Thyroid gland (tissue), 4 donors: ENCODE data around the gene CPXM1.

Experiments
- CTCF ChIP-seq, 6 experiments: fragments of 200-600 bp in 3 of 6; fragments of 450-650 bp in 3 of 6; sonication (generic) in 3 of 6; IDR thresholded peaks; one replicate each; pipeline ENCODE4 v1.5.1; 2016 to 2019; ENCODE audit warnings: antibody characterized with exemption in 6 of 6, mild to moderate bottlenecking in 2 of 6, inconsistent platforms in 1 of 6, moderate library complexity in 1 of 6
- POLR2A ChIP-seq, 2 donors: fragments of 450-650 bp; IDR thresholded peaks; one replicate each; pipeline ENCODE4 v1.6.1; 2017; ENCODE audit warnings: antibody characterized with exemption in 2 of 2, mild to moderate bottlenecking in 2 of 2, moderate library complexity in 1 of 2

DNA sequence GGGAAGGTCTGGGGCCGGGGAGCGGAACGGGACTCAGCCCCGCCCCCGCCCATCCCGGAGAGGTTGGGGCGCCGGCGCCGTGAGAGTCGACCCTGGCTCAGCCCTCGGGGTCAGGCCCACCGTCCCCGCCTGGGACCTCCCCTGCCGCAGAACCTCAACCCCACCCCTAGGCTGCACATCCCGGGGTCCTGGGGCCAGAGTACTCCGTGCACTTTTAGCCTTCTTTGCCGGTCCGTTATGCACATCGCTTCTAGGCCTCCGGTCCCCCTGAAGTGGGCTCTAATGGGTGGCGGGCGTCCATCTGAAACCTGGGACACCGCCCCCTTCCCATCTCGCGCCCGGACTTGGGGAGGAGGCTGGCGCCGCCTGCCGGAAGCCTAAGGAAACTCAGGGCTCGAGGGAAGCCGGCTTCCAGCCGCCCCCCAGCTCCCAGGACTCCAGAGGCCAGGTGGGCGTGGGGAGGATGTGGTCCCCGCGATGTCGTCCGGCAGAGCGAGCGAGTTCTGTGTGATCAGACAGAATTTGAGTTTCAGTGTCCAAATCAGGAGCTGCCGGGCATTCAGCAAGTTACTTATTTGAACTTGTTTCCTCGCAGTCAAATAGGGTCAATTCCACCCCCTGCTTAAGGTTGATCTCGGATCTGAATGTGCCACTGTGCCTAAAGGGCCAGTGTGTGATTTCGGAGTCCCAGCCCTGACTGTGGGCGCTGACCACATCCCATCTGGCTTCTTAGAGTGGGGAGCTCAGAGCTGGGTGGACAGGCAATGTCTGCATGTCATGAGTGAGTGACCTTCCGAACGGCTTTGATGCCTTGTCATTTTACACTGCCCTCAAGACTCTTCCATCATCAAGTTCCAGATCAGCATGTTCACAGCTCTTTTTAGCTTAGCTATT, 47.6 kb downstream of the CPXM1 start:
- TF ChIP-seq CTCF (IDR thresholded peaks at IDR 0.05) (peak; percentile 35 to 52 (median 44)), POLR2A (IDR thresholded peaks at IDR 0.05) (no peak)
